Stimulated activated CD4-positive, alpha-beta T cell treated with anti-CD3 and anti-CD28 coated beads, Interleukin-2, amount 100 ng/mL, for 48 hours (primary cell): Measurements from ENCODE around the gene ACSL3.

ENCODE experiments used
- DNase-seq, 2 donors: peaks; one replicate each; pipeline ENCODE4 v3.0.0-alpha.2; 2020

The ACSL3 gene

DNA sequence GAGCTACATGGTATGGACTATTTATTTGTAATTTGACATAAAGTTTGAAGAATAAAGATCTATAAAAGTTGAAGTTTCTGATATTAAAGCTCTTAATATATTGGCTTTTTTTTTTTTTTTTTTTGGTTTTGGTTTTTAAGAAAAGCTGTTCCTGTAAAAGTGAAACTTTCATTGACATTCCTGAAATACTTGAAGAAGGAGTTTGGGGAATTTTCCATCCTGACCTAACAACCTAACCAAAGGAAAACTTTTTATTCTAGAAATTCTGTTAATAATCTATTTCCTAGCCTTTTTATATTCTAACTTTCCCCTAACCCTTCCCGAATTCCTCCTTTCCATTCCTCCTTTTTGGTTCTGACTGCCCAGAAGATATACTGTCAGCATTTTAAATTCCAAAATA is 83.7 kb downstream of the ACSL3 start:
- DNase-seq: no peak

DNA sequence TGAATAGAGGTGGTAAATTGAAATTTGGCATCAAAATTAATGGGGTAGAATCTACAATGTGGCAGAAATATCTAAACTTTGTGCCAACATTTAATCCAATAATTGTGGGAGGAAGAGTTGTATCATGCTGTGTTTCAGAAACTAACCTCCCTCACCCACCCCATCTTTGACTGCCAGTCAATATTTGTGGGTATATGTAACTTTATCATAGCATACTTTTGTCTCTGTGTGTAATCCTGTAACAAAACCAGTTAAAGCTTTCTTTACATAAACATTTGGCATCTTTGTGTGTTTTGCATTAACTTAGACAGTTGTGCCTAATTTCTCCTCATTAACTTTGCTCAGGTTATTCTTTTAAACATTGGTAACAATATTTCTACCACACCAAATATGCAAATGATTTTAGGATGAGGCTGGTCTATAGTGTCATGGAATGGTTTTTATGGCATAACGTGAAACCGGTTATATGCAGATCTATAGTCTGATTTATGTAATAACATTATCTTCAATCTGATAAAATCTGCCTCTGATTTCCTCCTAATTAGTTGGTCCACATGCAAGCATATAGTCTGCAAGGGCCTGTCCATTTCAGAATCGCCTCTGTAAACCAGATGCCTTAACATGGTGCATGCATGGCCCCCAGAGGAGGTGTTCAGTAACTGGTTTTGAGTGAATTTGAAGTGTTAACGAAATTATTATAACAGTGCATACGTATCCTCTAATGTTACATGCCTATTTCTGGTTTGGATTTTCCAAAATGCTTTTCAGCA is 84.3 kb downstream of the ACSL3 start:
- no peak for DNase-seq

DNA sequence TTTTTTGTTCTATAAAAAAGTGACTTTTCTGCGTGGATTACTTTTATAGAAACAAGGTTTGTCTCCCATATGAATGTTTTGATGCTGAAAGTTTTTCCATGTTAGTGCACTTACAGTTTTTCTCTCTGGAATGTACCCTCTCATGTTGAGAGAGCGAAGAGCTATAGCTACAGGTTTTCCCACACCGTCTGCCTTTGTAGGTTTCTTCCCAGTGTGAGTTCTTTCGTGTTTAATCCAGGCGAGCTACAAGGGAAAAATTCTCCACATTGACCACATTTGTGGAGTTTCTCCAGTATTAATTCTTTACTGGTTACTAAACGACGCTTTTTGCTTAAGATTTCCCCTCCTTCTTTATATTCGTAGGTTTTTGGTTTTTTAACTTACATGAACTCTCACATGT is 85.1 kb downstream of the ACSL3 start:
- DNase-seq: no peak

DNA sequence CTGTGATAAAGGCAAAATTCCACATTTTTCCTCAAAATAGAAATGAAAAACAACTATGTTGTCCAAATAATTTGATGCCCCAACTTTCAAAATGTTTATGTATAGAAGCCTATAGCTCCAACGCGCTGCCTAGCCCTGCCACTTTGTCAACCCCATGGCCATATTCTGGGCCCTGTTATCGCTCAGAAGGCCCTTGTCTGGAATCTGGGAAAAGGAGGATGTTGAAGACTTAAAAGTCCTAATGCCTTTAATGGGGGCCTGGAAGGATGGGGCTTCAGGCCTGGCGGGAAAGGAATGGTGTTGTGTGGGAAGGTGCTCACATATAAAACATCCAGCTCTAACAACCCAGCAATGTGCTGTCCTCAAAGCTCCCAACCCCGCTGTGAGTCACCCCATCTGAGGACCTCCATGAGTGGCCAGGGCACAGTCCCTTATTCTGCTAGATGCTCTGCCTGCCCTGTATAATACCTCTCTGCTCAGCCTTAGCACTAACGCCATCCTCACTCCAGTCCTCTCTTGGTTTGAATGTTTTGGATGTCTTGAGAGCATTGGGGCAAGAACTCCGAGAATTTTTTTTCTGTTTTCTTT is 86.0 kb downstream of the ACSL3 start:
- DNase-seq: no peak

DNA sequence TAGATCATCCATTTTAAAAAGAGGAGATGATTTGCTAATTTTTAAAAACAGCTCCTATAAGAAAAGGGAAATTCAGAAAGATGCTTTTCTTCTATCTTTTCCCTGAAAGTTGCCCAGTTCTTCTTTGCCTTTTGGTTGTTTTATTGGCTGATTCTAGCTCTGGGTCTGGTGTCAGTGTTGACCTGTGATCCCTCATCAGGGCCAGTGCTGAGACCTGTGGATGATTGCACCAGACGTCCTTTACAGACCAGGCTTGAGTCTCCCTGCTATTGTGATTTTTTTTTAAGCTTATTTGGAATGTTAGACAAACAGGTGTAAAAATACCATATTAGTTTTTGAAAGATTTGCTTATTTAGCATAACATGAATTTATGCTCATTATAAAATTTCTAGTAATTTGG is 88.2 kb downstream of the ACSL3 start:
- DNase-seq: no peak

DNA sequence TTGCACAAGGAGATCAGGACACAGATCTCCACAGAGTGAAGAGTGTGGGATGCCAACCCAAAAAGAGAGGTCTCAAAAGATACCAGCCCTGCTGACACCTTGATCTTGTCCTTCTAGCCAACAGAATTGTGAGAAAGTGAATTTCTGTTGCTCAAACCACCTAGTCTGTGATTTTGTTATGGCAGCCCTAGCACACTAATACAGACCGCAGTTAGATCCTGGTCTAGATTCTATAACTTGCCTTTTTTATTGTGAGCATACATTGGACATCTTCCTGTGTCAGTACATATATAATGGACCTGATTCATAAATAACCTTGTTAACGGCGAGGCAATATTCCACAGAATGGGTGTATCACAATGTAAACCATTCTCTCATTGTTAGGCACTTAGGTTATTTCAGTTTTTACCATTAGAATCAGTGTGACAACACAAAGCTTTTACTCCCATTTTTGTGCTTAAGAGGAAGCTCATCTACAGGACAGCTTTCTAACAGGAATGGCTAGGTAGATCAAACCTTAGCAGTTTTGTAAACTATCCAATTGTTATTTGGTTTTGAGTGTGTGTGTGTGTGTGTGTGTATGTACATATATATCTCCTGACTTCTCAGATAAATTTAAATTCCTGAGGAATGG is 89.0 kb downstream of the ACSL3 start:
- no peak for DNase-seq

DNA sequence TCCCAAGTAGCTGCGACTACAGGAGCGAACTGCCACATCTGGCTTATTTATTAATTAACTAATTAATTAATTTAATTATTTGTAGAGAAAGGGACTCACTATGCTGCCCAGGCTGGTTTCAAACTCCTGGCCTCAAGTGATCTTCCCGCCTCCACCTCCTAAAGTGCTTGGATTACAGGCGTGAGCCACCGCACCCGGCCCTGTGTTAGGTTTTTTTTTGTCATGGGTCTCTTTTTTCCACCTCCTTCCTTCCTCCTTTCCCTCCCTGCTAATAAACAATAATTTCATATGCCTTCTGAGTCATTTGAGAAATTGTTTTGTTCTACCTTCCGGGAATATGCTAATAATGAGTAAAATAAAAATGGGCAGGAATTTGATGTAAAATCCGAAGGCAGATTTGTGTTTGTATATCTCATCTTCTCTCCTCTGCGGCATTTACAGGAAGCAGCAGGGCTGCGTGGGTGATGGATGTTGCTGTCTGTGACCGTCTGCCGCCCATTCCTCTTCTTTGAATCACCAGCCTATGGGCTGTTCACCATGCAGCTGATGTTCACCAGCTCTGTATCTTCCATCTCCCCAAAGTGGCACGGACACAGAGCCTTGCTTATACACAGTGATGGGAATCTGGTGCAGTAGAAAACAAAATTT is 89.9 kb downstream of the ACSL3 start:
- DNase-seq: no peak

DNA sequence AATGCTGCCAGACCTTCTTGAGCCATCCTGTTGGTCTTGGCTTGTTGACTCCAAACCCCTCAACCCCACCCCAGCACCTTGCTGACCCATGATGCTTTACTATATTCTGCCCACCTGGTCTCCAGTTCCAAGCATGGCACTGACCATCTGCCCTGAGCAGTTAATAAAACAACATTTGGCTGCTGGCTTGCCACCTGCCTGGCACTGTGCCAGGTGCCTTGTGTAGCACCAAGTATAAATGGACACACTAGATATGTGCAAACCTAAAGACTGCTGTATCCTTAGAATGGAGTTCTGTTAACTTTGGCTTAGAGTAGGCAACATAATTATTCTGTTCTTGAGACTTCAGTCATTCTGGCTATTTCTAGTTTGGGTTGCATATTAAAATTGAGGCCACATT is 91.4 kb downstream of the ACSL3 start:
- DNase-seq: no peak

DNA sequence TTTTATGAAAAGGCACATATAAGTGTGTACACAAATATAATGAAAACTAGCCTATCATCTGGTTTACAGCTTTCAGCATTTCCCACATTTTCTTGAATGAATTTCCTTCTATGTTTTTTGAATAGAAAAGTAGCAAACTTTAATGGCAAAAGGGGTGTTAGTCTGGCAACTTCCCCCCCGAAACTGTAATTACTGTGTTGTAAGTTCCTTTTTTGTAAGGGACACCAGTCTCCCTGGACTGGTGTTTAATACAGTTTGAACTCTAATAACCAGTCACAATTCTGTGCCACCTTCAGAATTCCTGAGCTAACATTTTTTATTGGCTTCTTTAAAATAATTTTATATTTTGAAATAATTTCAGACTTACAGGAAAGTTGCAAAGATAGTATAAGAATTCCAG is 94.2 kb downstream of the ACSL3 start:
- DNase-seq: no peak

DNA sequence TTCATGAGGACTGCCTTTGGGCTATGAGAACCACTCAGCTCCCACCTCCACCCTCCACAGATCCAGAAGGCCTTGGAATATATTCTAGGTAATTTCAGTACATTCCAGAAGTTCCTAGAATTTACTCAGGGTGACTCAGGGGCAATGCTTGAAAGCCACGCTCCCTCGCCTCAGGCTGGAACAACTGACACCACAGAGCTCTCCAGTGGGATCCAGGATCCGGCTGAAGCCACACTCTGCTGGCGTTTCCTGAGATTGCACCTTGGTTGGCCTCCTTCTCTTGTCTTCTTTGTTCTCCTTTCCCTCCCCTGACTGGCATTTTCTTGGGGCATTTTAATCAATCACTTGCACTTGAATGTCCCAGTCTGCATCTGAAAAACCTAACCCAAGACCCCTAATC is 98.5 kb downstream of the ACSL3 start:
- no peak for DNase-seq

DNA sequence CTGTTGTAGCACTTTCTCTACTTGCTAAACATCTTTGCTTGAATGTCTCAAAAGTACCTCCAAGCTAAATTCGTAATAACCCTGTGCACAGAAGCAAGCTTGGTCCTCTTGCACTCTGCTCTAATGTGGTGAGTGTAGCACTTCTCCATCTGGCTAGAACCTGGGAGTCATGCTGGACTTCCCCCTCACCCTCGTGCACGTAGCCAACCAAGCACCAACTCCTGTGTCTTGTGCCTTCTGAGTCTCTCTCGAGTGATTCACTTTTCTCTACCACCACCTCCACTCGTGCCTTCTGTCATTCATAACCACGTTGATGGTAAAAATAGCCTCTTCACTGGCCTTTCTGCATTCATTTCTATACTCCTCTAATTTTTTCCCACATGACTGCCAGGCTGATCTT is 99.3 kb downstream of the ACSL3 start:
- DNase-seq: no peak

DNA sequence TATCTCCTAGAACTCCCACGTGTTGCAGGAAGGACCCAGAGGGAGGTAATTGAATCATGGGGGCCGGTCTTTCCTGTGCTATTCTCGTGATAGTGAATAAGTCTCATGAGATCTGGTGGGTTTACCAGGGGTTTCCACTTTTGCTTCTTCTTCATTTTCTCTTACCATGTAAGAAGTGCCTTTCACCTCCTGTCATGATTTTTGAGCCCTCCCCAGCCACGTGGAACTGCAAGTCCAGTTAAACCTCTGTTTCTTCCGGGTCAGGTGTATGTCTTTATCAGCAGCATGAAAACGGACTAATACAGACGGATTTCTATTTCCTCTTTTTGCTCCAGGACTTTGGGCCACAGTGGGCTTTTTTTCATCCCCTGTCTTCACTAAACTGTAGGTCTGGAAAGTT is 102.8 kb downstream of the ACSL3 start:
- no peak for DNase-seq

DNA sequence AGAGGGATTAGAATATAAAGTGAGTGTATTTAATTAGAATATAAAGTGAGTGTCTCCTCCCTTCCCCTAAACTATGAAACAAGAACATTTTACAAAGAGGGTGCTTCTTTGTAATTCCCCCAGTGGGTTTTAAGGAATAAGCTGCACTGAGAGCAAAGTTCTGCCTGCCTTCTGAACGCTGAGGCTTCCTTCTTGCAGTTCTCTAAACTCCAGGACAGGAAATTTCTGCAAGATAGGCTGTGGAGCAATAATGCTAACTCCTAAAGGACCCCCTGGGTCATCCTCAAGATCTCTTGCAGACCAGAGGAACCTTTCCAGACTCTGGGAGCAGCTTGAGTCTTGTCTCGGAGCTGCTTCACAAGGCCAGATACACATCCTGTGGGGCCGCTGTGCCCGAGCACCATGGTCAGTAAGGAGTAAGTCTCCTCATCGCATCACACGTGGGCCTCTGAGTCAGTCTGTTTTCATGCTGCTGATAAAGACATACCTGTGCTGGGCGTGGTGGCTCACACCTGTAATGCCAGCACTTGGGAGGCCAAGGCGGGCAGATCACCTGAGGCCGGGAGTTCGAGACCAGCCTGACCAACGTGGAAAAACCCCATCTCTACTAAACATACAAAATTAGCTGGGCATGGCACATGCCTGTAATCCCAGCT is 103.7 kb downstream of the ACSL3 start:
- DNase-seq: no peak

DNA sequence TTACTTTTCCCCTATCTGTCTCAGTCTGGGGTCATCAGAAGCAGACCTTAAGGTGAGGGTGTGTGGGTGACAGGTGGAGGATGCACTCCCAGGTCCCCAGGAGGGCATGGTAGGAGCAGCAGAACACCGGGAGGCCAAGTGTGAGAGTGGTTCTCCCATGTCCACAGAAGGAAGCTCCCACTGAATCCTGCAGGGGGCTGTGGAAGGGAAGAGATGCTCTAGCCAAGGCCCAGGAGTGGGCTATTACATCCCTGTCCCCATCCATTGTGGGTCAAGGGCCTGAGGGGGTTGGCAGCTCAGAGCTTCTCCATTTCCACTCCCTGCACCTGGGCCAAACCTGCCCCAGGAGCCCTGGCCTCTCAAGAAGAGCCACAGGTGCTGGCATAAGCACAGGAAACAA is 104.7 kb downstream of the ACSL3 start:
- DNase-seq: no peak

DNA sequence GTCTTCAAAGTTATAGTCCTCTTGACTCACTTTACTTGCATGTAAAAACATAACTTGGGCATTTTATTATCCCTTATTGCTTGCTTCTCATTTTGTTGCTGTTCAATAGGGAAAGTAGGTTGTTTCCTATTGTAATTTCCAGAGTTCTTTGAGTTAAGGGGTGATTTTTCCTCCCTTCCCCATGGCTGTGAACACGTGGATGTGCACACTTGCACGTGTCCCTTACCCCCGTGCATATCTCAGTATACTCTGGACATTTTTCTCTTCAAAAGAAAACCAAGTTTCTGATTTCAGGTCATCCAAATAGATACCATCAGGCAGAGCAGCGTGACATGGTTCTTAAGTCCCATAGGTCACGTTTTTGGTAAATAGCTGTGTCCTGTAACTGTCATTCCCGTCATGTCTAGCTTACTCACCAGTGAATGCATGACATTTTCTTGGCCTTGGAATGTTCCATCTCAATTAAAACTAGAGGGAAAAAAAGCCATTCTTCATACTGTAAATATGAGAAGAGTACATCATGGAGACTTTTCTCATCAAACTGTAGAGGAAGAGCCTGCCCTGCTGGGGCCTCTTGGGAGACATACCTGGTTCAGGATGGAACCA is 107.8 kb downstream of the ACSL3 start:
- no peak for DNase-seq

DNA sequence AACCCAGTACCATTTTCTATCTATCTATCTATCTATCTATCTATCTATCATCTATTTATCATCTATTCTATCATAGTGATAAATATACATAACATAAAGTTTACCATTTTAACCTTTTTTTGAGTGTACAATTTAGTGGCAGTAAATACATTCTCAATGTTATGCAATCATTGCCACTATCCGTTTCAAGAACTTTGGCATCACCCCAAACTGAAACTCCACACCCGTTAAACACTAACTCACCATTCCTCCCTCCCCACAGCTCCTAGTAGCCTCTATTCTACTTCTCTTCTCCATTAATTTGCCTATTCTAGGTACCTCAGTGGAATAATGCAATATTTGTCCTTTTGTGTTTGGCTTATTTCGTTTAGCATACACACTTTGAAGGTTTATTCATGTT is 108.7 kb downstream of the ACSL3 start:
- no peak for DNase-seq

DNA sequence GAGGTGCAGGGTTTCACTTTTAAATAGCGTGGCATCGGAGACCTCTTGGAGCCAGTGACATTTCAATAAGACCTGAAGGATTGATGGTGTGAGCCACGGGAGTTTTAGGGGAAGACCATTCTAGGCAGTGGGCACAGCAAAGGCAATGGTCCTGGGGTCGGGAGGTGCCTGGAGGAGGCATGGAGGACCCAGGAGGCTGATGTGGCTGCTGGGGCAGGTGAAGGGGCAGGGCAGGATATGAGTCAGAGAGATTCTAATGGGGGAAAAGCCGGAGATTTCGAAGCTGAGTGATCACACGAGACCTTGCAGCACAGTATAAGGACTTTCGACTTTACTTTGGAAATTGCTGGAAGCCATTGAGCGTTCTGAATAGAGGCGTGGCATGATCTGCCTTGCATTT is 111.6 kb downstream of the ACSL3 start:
- no peak for DNase-seq

DNA sequence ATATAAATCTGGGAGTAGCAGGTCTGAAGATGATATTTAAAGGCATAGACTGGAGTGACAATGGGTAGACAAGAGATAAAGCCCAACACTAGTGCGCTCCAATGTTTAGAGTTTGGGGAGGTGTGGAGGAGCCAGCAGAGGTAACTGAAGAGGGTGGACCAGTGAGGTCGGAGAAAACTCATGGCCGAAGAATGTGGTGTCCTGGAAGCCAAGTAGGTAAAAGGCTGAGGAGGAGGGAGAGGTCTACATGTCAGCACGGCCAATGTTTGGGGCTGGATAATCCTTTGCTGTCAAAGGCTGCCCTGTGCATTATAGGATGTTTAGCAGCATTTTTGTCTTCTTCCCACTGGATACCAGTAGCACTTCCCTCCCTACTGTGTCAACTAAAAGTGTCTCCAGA is 112.4 kb downstream of the ACSL3 start:
- no peak for DNase-seq

DNA sequence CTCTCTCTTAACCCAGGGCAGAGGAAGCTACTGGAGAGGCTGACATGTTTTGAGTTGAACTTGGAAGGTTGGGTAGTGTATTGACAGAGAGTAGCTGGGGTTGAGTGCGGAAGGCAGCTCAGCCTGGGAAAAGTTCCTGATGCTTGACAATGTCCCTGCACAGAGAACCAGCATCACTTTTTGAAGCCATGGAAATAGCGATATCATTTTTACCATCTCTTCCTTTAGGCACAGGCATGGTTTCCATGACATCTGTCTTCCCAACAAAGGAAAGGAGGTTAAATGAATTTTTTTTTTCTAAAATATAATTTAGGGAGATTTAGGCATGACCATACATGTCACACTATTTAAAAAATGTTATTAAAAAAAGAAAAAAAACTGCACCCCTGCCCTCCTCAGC is 112.9 kb downstream of the ACSL3 start:
- no peak for DNase-seq

DNA sequence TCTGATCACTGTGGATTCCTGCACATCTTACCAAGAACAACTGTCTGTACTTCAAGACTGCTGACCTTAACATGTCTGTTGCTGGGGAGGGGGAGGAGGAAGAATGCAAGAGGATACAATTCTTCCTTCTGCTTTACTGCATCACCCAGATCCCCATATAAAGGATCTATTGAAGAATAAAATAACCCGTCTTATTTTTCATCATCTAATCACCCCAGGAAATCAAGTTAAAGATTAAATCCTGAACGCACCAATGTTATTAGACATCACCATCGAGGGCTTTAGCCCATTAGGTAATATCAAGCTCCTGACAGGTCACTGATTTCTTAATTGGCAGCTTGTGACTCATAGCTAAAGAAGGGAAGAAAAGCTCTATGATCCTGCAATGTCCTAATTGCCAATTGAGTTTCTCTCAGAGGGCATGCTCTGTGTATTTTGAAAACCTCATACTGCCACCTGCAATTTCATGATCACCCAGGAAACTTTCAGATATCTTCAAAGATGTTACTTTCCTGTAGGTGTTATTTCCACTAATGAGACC is 115.8 kb downstream of the ACSL3 start:
- no peak for DNase-seq

DNA sequence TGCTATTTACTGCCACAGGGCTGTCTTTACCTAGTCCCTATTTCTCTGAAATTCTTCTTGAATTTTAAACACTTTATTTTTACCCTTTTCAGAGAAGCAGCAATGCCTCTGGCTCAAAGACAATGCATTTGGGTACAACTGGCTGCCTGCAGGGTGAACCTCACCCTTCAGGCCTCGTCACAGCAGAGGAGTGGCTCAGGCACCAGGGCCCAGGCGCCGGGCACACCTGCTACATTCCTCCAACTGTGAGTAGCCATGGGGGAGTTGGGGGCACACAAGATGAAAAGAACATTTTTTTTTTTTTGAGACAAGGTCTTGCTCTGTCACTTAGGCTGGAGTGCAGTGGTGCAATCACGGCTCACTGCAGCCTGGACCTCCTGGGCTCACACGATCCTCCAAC is 116.3 kb downstream of the ACSL3 start:
- DNase-seq: no peak

DNA sequence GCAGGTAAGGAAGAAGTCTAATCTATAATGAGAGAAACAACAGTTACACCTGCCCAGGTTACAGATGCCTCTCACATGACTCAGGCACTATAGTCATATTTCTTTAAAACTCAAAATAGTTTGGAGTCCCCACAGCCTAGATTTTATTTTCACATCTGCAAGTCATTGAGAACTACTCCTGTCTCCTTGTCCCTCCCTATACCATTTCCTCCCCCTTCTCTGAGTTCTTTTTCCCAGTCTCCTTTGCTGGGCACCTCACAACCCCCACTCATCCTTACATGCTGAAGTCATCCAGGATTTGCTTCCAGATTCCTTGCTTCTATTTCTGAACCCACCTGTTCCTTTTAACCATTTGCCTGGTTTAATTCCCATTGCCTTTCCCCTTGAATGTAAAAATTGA is 118.0 kb downstream of the ACSL3 start:
- DNase-seq: no peak

DNA sequence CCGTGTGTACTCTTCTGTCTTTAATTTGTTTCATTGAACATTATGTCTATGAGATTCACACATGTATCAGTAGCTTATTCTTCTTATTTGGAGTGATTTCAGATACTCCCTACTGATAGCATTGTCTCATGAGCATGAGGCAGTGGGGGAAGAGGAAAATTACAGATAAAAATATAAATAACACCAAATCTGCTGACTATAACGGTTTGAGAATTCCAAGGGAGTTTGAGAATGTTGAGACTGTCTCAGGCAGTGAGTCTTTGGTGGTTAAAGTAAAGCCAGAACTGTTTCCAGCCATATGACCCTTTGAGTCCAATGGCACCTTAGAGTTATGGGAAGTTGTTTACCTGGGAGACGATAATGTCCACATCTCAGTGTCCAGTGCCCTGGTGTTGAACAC is 118.6 kb downstream of the ACSL3 start:
- DNase-seq: no peak
